ENCODE data around the gene P2RY2.

- no peak for TF ChIP-seq CTCF (IDR thresholded peaks at IDR 0.05; ENCODE audit: low read depth, low read length, missing input control)
- no peak for TF ChIP-seq TAF1 (conservative IDR thresholded peaks at IDR 0.05)
- TF ChIP-seq YY1 (IDR thresholded peaks at IDR 0.05) = no peak
- TF ChIP-seq JUND (IDR thresholded peaks at IDR 0.05) = no peak
- no peak for TF ChIP-seq RAD21 (IDR thresholded peaks at IDR 0.05)
- TF ChIP-seq SP1 (IDR thresholded peaks at IDR 0.05) = no peak
- no peak for TF ChIP-seq MAX (IDR thresholded peaks at IDR 0.05)
Measured at GRCh38 chr11:73205661-73206343, 12.3 kb upstream of the P2RY2 start.

All from liver (tissue), 3 donors.